GM21576 (cell line): ENCODE data around the gene LRRC56.

Source experiments
- ATAC-seq: cut with Tn5 transposase; IDR thresholded peaks from one replicate; pipeline ENCODE4 v1.9.1; 2021; ENCODE audit warnings: mild to moderate bottlenecking, moderate library complexity; ENCODE audit not compliant: unreplicated experiment

Gene LRRC56

DNA sequence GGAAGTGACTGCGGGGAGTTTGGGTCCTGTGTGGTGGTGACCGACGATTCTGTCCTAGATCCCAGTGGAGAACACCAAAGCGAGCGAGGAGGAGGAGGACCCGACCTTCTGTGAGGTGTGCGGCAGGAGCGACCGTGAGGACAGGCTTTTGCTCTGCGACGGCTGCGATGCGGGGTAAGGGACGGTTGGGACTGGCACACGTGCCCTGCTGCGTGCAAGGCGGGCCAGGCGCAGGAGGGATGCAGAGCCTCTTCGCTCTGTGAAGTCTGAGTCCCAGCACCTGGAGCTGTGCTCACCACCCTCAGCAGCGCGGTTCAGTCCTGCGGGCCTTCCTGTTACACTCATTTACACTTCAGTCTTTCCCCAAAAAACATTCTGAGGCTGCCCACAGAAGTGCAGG lies 55.2 kb downstream of the LRRC56 start:
- no peak for ATAC-seq

DNA sequence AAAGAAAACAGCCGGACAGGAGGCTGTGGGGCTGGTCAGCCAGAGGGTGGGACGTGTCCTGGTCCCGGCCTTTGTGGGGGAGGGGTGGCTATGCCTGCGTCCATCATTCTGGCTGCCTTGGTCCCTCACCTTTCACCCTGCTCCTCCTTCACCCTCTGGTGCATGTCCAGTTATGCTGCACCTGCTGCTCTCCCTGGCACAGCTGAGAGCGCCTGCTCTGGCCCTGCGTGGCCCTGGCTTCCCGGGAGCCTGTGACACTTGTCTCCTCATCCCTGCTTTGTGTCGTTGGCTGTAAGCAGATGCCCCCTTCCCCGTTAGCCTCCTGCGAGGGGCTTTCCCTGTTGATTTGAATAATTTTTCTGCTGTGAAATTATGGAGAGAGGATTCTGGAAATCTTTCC lies 55.6 kb downstream of the LRRC56 start:
- ATAC-seq = no peak

GRCh38 chr11:593347-593746 lies 56.0 kb downstream of the LRRC56 start:
- no peak for ATAC-seq

GRCh38 chr11:595400-595799 lies 58.1 kb downstream of the LRRC56 start:
- ATAC-seq = no peak

- ATAC-seq = no peak
Measured at GRCh38 chr11:596374-596773, 59.0 kb downstream of the LRRC56 start.

DNA sequence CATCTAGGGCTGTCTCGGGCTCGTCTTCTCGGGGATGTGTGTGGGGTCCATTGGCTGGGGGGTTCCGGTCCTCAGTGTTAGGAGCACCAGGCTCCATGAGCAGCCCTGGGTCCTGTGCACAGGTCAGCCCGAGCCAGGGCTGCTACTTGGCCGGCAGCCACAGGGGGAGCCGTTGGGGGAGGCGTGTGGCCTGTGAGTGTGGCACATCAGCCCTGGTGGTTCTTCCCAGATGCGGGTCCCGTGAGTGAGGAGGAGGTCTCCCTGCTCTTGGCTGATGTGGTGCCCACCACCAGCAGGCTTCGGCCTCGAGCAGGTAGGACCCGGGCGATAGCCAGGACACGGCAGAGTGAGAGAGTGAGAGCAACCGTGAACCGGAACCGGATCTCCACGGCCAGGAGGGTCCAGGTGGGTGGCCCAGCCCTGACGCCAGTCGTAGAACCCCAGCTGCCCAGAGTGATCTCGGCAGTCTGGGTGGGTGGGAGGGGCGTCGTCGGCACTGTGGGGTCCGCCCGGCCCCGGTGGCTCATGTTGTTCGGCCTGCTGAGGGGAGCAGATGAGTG lies 59.9 kb downstream of the LRRC56 start:
- no peak for ATAC-seq

DNA sequence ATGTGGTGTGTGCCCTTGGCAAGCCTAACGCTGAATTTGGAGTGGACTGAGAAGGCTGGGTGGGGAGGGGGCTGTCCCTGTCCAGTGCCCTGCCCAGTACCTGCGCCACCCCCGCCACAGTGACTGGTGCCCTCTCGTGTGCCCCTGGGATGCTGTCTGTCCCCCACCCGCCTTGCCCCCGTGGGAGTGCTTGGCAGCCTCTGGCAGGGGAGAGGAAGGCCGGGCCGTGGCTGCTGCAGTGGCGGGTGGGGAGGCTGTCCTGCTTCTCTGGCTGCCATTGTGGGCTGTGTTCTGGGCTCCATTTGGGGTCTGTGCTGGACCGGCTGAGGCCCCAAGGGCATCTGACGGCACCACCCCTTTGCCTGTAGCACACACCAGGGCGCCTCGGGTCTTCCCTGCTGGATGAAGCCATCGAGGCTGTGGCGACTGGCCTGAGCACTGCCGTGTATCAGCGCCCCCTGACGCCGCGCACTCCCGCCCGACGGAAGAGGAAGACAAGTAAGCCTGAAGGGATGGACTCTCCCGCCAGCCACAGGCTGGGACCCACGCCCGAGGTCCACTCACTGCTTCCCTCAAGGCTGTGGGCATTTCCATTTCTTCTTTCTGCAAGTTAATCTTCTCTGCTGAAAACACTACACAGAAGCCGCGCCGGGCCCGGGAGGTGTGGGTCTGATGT lies 60.8 kb downstream of the LRRC56 start:
- ATAC-seq = no peak

DNA sequence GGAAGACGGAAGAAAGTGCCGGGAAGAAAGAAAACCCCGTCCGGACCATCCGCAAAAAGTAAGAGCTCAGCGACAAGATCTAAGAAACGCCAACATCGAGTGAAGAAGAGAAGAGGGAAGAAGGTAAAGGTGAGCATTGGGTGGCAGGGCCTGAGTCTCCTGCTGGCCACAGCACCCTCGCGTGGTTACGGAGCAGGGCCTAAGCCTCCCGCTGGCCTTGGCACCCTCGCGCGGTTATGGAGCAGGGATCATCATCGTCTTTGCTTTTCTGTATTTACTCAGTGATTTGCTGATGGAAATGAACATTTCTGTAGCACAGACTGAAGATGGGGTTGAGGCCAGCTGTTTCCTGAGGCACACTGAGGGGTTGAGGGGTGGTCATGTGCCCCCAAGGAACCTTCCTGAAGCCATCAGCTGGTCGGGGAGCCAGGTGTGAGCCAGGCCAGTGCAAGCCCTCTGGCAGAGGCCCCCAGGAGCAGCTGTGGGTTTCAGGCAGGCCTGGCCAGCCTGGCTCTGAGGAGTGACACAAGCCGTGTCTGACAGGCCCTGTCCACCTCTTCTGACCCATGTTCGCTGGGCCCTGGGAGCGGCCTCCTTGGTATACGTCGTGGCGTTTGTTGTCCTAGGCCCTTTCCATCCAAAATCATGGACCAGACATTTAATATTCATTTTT lies 64.4 kb downstream of the LRRC56 start:
- ATAC-seq = no peak

DNA sequence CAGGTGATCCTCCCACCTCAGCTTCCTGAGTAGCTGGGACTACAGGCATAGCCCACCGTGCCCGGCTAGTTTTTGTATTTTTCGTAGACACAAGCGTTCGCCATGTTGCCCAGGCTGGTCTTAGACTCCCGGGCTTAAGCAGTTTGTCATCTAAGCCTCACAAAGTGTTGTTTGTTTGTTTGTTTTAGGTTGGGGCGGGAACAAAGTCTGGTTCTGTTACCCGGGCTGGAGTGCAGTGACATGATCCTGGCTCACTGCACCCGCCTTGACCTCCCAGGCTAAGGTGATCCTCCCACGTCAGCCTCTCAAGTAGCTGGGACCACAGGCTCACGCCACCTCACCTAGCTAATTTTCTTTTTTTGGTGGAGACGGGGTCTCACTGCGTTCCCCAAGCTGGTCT lies 65.8 kb downstream of the LRRC56 start:
- ATAC-seq = no peak
